ENCODE data around the gene YRDC. TPM values are rescaled to one million over a fixed set of nuclear protein-coding genes. Genes with fewer than 3 reads are reported as not detected.

Gene YRDC
- total and polyA plus RNA-seq, 2 experiments from 2014 or later = 18.4 to 46.0 TPM

DNA sequence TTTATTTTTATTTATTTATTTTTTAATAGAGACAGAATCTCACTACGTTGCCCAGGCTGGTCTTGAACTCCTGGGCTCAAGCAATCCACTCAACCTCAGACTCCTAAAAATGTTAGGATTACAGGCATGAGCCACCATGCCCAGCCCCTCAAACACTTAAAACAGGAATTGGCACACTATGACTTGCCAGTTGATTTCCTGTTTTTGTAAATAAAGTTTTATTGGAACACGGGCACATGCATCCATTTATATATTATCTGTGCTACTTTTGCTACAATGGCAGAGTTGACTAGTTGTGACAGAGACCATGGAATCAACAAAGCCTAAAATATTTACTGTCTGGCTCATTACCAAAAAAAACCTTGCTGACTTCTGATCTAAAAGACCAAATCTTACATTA, 16.0 kb upstream of the YRDC start:
- Histone ChIP-seq H3K27ac (ENCODE audit: low read depth) (no peak overlapping the region), H2AFZ (no peak overlapping the region), H3F3A (replicated peaks; ENCODE audit: low read depth) (no peaks in the 10 kb centered on the region), H3K27me3 (ENCODE audit: insufficient read depth) (no peaks in the 10 kb centered on the region), H3K79me2 (replicated peaks; ENCODE audit: insufficient read depth) (no peaks in the 10 kb centered on the region), H3K4me3 (no peak overlapping the region), H3K4me2 (no peak overlapping the region), H4K20me1 (replicated peaks; ENCODE audit: insufficient read depth) (peaks cover 3% of the 10 kb centered on the region; the same call in 1 of the 2 replicates), H3K4me1 (ENCODE audit: insufficient read depth) (no peaks in the 10 kb centered on the region), H3K36me3 (ENCODE audit: insufficient read depth) (peaks cover 25% of the 10 kb centered on the region), H3K9me2 (ENCODE audit: insufficient read depth) (no peaks in the 10 kb centered on the region)
- no peaks in the 10 kb centered on the region for H3K9me3 Mint-ChIP-seq
- H3K27ac Mint-ChIP-seq = no peak overlapping the region
- H3K36me3 Mint-ChIP-seq (ENCODE audit: low read depth) = peaks cover 36% of the 10 kb centered on the region
- ATAC-seq = no peak
- no peaks in the 10 kb centered on the region for H3K4me1 Mint-ChIP-seq
- TF ChIP-seq, protein P1, sequence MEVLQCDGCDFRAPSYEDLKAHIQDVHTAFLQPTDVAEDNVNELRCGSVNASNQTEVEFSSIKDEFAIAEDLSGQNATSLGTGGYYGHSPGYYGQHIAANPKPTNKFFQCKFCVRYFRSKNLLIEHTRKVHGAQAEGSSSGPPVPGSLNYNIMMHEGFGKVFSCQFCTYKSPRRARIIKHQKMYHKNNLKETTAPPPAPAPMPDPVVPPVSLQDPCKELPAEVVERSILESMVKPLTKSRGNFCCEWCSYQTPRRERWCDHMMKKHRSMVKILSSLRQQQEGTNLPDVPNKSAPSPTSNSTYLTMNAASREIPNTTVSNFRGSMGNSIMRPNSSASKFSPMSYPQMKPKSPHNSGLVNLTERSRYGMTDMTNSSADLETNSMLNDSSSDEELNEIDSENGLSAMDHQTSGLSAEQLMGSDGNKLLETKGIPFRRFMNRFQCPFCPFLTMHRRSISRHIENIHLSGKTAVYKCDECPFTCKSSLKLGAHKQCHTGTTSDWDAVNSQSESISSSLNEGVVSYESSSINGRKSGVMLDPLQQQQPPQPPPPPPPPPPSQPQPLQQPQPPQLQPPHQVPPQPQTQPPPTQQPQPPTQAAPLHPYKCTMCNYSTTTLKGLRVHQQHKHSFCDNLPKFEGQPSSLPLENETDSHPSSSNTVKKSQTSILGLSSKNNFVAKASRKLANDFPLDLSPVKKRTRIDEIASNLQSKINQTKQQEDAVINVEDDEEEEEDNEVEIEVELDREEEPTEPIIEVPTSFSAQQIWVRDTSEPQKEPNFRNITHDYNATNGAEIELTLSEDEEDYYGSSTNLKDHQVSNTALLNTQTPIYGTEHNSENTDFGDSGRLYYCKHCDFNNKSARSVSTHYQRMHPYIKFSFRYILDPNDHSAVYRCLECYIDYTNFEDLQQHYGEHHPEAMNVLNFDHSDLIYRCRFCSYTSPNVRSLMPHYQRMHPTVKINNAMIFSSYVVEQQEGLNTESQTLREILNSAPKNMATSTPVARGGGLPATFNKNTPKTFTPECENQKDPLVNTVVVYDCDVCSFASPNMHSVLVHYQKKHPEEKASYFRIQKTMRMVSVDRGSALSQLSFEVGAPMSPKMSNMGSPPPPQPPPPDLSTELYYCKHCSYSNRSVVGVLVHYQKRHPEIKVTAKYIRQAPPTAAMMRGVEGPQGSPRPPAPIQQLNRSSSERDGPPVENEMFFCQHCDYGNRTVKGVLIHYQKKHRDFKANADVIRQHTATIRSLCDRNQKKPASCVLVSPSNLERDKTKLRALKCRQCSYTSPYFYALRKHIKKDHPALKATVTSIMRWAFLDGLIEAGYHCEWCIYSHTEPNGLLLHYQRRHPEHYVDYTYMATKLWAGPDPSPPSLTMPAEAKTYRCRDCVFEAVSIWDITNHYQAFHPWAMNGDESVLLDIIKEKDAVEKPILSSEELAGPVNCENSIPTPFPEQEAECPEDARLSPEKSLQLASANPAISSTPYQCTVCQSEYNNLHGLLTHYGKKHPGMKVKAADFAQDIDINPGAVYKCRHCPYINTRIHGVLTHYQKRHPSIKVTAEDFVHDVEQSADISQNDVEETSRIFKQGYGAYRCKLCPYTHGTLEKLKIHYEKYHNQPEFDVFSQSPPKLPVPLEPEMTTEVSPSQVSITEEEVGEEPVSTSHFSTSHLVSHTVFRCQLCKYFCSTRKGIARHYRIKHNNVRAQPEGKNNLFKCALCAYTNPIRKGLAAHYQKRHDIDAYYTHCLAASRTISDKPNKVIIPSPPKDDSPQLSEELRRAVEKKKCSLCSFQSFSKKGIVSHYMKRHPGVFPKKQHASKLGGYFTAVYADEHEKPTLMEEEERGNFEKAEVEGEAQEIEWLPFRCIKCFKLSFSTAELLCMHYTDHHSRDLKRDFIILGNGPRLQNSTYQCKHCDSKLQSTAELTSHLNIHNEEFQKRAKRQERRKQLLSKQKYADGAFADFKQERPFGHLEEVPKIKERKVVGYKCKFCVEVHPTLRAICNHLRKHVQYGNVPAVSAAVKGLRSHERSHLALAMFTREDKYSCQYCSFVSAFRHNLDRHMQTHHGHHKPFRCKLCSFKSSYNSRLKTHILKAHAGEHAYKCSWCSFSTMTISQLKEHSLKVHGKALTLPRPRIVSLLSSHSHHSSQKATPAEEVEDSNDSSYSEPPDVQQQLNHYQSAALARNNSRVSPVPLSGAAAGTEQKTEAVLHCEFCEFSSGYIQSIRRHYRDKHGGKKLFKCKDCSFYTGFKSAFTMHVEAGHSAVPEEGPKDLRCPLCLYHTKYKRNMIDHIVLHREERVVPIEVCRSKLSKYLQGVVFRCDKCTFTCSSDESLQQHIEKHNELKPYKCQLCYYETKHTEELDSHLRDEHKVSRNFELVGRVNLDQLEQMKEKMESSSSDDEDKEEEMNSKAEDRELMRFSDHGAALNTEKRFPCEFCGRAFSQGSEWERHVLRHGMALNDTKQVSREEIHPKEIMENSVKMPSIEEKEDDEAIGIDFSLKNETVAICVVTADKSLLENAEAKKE (CRISPR knock-in tag; IDR thresholded peaks at IDR 0.05) = no peak
- no peak for TF ChIP-seq EZH2 (IDR thresholded peaks at IDR 0.05; ENCODE audit: low read depth, unreplicated experiment)
- no peak for TF ChIP-seq ZNF331 (CRISPR knock-in tag; IDR thresholded peaks at IDR 0.05; ENCODE audit: low read depth)
- no peak for TF ChIP-seq NANOG (IDR thresholded peaks at IDR 0.05; ENCODE audit: borderline replicate concordance)
- TF ChIP-seq STAT1 (IDR thresholded peaks at IDR 0.05; ENCODE audit: unreplicated experiment) = no peak
- no peak for TF ChIP-seq ETS1 (IDR thresholded peaks at IDR 0.05)
- no peak for TF ChIP-seq POLR2AphosphoS5 (IDR thresholded peaks at IDR 0.05; ENCODE audit: low read depth)
- no peak for TF ChIP-seq EZH2phosphoT487 (IDR thresholded peaks at IDR 0.05; ENCODE audit: unreplicated experiment)
- TF ChIP-seq ZNF114 (CRISPR knock-in tag; IDR thresholded peaks at IDR 0.05) = no peak
- no peak for TF ChIP-seq REST (IDR thresholded peaks at IDR 0.05; ENCODE audit: unreplicated experiment)
- TF ChIP-seq, protein P2, sequence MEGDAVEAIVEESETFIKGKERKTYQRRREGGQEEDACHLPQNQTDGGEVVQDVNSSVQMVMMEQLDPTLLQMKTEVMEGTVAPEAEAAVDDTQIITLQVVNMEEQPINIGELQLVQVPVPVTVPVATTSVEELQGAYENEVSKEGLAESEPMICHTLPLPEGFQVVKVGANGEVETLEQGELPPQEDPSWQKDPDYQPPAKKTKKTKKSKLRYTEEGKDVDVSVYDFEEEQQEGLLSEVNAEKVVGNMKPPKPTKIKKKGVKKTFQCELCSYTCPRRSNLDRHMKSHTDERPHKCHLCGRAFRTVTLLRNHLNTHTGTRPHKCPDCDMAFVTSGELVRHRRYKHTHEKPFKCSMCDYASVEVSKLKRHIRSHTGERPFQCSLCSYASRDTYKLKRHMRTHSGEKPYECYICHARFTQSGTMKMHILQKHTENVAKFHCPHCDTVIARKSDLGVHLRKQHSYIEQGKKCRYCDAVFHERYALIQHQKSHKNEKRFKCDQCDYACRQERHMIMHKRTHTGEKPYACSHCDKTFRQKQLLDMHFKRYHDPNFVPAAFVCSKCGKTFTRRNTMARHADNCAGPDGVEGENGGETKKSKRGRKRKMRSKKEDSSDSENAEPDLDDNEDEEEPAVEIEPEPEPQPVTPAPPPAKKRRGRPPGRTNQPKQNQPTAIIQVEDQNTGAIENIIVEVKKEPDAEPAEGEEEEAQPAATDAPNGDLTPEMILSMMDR (conservative IDR thresholded peaks at IDR 0.05; ENCODE audit: low read depth in 2 of 2) = no peak
- TF ChIP-seq CREB1 (CRISPR knock-in tag; IDR thresholded peaks at IDR 0.05; ENCODE audit: low read depth) = no peak
- no peak for TF ChIP-seq JUNB (IDR thresholded peaks at IDR 0.05; ENCODE audit: unreplicated experiment)
- no peak overlapping the region for H3K4me3 Mint-ChIP-seq
- no peak for DNase-seq (ENCODE audit: low spot score)
- peaks cover 2% of the 10 kb centered on the region for H3K27me3 Mint-ChIP-seq (ENCODE audit: insufficient read depth, low read depth, poor library complexity)
